ENCODE data around the gene BCR. TPM values are rescaled to one million over a fixed set of nuclear protein-coding genes. Genes with fewer than 3 reads are reported as not detected.

BCR gene
- total RNA-seq, 3 donors from 2014 or later, result 25.3 to 44.6 (median 35.1) TPM

DNA sequence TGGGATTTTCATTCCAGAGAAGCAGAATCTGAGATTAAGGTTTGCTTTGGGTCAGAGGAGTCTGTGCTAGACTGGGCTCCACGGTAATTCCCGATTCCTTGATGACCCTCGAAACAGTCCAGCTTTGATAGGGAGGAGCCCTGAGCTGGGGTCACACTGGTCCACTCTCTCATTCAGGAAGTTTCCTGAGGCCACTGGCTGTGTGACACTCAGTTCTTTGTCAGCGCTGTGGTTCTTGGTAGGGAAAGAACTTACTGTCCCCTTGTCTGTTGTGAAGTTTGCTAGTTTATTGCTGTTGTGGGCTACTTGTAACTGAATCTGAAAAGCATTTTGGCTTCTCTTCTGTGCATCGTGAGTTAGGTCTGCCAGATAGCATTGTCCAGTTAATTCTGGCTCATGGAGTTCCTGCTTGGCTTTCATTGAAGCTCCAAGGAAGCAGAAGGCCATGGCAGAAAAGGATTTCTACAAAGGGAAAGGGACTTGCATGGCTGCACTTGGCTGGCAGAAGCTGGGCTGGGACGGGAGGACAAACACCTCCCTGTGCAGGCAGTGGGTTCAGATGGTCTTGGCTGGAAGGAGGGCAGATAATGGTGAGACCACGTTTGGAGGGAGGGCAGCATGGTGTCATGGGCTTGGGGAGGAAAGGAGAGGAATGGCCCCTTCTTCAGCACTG lies 23.3 kb downstream of the BCR start:
- Histone ChIP-seq H3K27ac (peak overlapping the region; percentile 48 to 81), H3K9me3 (no peaks in the 10 kb centered on the region), H3K4me3 (no peak overlapping the region), H3K4me1 (peaks cover 0 to 16% of the 10 kb centered on the region in 2 donors), H3K27me3 (no peaks in the 10 kb centered on the region), H3K36me3 (no peaks in the 10 kb centered on the region)
- DNase-seq (ENCODE audit: low spot score in 2 of 2), result no peak
- TF ChIP-seq, protein P1, sequence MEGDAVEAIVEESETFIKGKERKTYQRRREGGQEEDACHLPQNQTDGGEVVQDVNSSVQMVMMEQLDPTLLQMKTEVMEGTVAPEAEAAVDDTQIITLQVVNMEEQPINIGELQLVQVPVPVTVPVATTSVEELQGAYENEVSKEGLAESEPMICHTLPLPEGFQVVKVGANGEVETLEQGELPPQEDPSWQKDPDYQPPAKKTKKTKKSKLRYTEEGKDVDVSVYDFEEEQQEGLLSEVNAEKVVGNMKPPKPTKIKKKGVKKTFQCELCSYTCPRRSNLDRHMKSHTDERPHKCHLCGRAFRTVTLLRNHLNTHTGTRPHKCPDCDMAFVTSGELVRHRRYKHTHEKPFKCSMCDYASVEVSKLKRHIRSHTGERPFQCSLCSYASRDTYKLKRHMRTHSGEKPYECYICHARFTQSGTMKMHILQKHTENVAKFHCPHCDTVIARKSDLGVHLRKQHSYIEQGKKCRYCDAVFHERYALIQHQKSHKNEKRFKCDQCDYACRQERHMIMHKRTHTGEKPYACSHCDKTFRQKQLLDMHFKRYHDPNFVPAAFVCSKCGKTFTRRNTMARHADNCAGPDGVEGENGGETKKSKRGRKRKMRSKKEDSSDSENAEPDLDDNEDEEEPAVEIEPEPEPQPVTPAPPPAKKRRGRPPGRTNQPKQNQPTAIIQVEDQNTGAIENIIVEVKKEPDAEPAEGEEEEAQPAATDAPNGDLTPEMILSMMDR (IDR thresholded peaks at IDR 0.05), result no peak
- TF ChIP-seq POLR2A (IDR thresholded peaks at IDR 0.05) (no peak), POLR2AphosphoS5 (IDR thresholded peaks at IDR 0.05) (no peak)
- intact Hi-C loops (cut with DNase I; ENCODE audit: low total_unique reads), result no loop called here

DNA sequence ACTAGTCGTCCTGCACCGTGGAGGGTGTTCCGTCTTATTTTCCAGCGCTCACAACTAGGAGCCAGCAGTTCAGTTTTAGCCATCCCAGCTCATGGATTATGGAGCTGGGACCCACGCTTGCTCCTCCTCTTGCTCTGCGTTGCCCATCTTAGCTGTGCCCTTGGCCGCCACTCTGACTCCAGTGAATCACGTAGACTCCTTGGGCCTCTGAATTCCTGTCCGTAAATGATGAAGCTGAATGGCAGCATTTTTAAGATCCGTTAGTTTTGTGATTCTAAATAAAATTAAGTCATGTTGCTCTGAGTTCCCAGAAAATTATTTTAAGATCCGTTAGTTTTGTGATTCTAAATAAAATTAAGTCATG lies 23.8 kb downstream of the BCR start:
- Histone ChIP-seq H3K9me3 (no peaks in the 10 kb centered on the region), H3K4me3 (no peak overlapping the region), H3K27me3 (no peaks in the 10 kb centered on the region), H3K4me1 (peaks cover 0 to 16% of the 10 kb centered on the region in 2 donors), H3K27ac (peak overlapping the region; percentile 48 to 81), H3K36me3 (no peaks in the 10 kb centered on the region)
- intact Hi-C loops (cut with DNase I; ENCODE audit: low total_unique reads), result no loop called here
- no peak for DNase-seq (ENCODE audit: low spot score in 2 of 2)
- TF ChIP-seq POLR2AphosphoS5 (IDR thresholded peaks at IDR 0.05) (no peak), POLR2A (IDR thresholded peaks at IDR 0.05) (no peak)
- TF ChIP-seq, protein P1 (IDR thresholded peaks at IDR 0.05), result no peak

DNA sequence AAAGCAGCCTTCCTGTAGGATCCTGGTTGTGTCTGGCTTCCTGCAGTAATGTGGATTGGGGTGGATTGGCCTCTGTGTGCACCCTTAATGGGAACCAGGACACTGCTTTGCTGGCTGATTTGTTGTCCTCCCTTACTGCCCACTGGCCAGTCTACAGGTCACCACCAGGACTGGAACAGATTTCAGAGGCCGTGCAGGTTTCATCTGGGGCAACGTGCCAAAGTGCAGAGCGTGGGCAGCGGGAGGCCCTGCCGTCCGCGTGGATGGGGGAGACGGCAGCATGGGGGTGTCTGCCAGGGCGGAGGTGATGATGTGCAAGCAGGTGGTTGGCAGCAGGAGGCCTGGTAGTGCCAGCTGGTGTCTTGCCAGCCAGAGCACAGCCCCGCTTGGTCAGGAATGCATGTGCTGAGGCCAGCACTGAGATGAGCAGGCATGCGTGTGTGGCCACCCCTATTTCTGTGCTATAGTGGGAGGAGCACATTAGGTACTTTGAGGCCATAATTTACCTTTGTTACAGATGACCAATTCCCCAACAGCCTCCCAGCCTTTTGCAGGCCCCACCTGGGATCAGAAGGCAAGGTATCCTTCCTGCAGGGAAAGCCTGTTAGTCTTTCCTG lies 24.3 kb downstream of the BCR start:
- Histone ChIP-seq H3K36me3 (no peaks in the 10 kb centered on the region), H3K27me3 (no peaks in the 10 kb centered on the region), H3K27ac (peak overlapping the region; percentile 65 to 67), H3K4me1 (peaks cover 0 to 16% of the 10 kb centered on the region in 2 donors), H3K9me3 (no peaks in the 10 kb centered on the region), H3K4me3 (no peak overlapping the region)
- no peak for TF ChIP-seq POLR2A (IDR thresholded peaks at IDR 0.05)
- no peak for TF ChIP-seq POLR2AphosphoS5 (IDR thresholded peaks at IDR 0.05)
- TF ChIP-seq, protein P1 (IDR thresholded peaks at IDR 0.05), result no peak
- peak in 1 of 2 donors; percentile 60 for DNase-seq (ENCODE audit: low spot score in 2 of 2)
- intact Hi-C loops (cut with DNase I; ENCODE audit: low total_unique reads), result no loop called here

DNA sequence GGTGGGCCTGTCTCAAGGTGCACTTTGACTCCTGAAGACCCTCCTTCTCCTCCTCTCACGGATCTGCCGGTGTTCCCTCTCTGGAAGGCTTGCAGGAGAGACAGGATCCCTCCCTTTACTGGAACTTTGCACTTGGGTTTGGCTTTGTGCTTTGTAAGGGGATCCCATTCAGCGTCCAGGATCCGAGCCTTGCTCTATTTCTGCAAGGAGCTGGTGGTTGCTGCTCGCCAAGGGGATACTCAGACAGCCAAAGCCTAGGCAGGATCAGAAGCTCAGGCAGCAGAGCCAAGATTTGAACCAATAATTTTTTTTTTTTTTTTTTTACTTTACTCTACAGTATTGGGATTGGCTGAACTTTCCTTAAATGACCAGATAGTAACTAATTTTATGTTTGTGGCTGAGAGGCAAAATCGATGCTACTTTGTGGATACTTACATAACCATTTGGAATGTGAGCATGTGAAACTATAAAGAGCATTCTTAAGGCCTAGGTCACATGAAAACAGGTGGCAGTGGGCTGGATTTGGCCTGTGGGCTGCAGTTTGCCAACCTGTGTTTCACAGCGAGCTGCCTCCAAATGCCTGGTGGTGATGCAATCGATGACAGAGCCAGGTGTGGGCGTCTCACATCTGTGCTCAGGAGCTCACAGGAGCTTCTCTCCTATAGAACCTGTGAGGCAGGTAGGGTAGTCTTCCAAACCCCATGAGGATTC lies 25.2 kb downstream of the BCR start:
- no peaks in the 10 kb centered on the region for H3K36me3 ChIP-seq
- H3K4me1 ChIP-seq, result peaks cover 0 to 16% of the 10 kb centered on the region in 2 donors
- intact Hi-C loops (cut with DNase I; ENCODE audit: low total_unique reads), result no loop called here
- H3K9me3 ChIP-seq, result no peaks in the 10 kb centered on the region
- DNase-seq (ENCODE audit: low spot score in 2 of 2), result peak in 1 of 2 donors; percentile 88
- H3K27me3 ChIP-seq, result no peaks in the 10 kb centered on the region
- TF ChIP-seq POLR2AphosphoS5 (IDR thresholded peaks at IDR 0.05) (peak in 2 of 3 donors; percentile 20 to 30), POLR2A (IDR thresholded peaks at IDR 0.05) (no peak)
- peak overlapping the region; percentile 65 to 67 for H3K27ac ChIP-seq
- H3K4me3 ChIP-seq, result no peak overlapping the region

DNA sequence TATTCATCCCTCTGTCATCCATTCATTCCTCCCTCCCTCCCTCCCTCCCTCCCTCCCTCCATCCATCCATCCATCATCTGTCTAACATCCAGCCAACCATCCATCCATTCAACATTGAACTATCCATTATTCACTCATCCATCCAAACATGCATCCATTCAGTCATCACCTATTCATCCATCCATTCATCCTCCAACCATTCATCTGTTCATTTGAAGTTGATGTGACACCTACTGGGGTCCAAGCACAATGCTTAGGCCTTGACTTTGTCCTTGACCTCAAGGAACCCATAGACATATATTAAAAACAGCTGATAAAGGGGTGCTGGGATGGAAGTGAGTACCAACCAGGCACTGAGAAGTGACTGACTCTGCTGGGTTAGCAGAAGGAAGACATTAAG lies 26.6 kb downstream of the BCR start:
- intact Hi-C loops (cut with DNase I; ENCODE audit: low total_unique reads), result no loop called here
- TF ChIP-seq, protein P1 (IDR thresholded peaks at IDR 0.05), result no peak
- no peak for TF ChIP-seq POLR2A (IDR thresholded peaks at IDR 0.05)
- H3K27ac ChIP-seq, result no peak overlapping the region
- H3K36me3 ChIP-seq, result no peaks in the 10 kb centered on the region
- H3K9me3 ChIP-seq, result no peaks in the 10 kb centered on the region
- H3K4me3 ChIP-seq, result no peak overlapping the region
- no peak for DNase-seq (ENCODE audit: low spot score in 2 of 2)
- no peaks in the 10 kb centered on the region for H3K27me3 ChIP-seq
- H3K4me1 ChIP-seq, result peaks cover 0 to 16% of the 10 kb centered on the region in 2 donors
